ENCODE results near the gene ADGRL1.
"Not testable (repeated sequence)": the region's sequence is repeated elsewhere in the genome, so short reads cannot be mapped to it uniquely, and the experiment has no call there.

DNA sequence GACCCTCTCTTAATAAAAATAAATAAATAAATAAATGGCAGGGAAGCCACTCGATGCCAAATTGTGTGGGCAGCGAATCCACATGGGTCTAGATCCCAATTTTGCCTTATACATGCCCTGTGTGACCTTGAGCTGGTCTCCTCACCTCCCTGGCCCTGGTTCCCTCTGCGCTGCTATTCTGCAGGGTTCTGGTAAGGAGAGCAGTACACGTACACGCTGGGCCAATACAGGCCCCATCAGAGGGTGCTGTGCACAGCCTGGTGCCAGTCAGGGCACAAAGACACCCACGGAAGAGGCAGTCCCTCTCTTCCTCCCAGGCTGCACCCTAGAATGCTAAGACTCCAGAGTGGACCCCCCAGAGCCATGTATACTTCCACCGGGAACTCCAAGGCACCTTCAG is 17.9 kb downstream of the ADGRL1 start:
- TF ChIP-seq ZFP36 (IDR thresholded peaks at IDR 0.05; ENCODE audit: low read depth, low read length, partially characterized antibody); PRDM10 (IDR thresholded peaks at IDR 0.05; ENCODE audit: partially characterized antibody); ELF4 (CRISPR knock-in tag; IDR thresholded peaks at IDR 0.05); XRCC4 (IDR thresholded peaks at IDR 0.05; ENCODE audit: extremely low read depth, insufficient read depth, insufficient read length); HDAC6 (IDR thresholded peaks at IDR 0.05; ENCODE audit: low read depth, low read length); MAFK (IDR thresholded peaks at IDR 0.05; ENCODE audit: low read length); E2F5 (CRISPR knock-in tag; IDR thresholded peaks at IDR 0.05); KDM2B (CRISPR knock-in tag; IDR thresholded peaks at IDR 0.05); TARDBP (IDR thresholded peaks at IDR 0.05): not testable (repeated sequence)
- TF ChIP-seq, protein P1, sequence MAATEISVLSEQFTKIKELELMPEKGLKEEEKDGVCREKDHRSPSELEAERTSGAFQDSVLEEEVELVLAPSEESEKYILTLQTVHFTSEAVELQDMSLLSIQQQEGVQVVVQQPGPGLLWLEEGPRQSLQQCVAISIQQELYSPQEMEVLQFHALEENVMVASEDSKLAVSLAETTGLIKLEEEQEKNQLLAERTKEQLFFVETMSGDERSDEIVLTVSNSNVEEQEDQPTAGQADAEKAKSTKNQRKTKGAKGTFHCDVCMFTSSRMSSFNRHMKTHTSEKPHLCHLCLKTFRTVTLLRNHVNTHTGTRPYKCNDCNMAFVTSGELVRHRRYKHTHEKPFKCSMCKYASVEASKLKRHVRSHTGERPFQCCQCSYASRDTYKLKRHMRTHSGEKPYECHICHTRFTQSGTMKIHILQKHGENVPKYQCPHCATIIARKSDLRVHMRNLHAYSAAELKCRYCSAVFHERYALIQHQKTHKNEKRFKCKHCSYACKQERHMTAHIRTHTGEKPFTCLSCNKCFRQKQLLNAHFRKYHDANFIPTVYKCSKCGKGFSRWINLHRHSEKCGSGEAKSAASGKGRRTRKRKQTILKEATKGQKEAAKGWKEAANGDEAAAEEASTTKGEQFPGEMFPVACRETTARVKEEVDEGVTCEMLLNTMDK (IDR thresholded peaks at IDR 0.05; ENCODE audit: borderline replicate concordance, insufficient read depth, low read depth, low read length, poor library complexity, severe bottlenecking), result not testable (repeated sequence)
- TF ChIP-seq, protein P2, sequence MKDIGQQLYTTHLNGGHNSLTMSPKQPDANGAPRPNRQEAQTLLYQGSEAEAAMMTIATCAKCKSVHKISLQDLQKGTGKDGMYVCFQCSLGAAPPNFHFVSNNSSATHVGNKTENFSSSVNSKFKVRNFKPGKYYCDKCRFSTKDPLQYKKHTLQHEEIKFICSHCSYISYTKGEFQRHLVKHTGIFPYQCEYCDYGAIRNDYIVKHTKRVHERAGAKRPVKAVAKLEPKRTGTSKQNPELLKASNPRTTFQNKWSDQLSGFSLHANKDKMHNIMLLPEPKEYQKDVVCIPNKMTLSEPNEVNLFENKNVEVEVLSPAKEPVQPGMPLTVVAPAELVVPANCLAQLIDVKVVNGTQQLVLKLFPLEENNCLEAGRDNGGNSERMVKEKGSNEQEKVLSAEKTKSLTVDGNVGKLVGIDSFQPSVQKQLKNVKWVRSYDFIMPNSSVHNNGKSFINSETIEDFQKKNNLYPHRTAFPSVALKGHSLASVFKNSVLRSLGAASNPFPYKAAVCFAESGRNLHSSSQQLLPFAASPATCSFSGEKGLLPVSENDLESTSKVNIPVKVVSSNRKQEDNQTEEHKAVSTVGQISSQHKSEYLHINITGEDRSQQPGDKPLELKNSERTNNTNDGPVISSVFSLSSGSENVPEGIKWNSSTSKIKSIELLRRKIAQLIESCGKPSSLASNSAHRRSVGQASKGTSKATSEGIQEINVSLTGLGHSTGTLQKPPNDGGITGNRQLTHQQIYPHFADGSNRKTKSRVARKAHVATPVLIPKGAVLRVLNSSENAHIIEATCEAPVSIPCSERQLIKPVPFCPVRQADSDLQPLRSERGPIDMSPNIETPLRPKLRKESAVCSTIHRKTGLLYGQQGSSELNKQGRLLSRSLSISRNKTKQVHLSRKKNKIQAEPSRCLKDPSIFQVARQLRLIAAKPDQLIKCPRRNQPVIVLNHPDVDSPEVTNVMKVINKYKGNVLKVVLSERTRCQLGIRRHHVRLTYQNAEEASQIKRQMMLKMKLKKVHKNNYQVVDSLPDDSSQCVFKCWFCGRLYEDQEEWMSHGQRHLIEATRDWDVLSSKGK (CRISPR knock-in tag; IDR thresholded peaks at IDR 0.05), result not testable (repeated sequence)
- TF ChIP-seq, protein P3, sequence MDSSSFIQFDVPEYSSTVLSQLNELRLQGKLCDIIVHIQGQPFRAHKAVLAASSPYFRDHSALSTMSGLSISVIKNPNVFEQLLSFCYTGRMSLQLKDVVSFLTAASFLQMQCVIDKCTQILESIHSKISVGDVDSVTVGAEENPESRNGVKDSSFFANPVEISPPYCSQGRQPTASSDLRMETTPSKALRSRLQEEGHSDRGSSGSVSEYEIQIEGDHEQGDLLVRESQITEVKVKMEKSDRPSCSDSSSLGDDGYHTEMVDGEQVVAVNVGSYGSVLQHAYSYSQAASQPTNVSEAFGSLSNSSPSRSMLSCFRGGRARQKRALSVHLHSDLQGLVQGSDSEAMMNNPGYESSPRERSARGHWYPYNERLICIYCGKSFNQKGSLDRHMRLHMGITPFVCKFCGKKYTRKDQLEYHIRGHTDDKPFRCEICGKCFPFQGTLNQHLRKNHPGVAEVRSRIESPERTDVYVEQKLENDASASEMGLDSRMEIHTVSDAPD (CRISPR knock-in tag; IDR thresholded peaks at IDR 0.05), result not testable (repeated sequence)
